HK-2 (cell line): ENCODE results near the gene TMPRSS9.

Source experiments
- DNase-seq: peaks from one replicate; pipeline ENCODE4 v3.0.0-alpha.2; 2018; ENCODE audit not compliant: unreplicated experiment

TMPRSS9 gene

GRCh38 chr19:2329501-2329916 is 30.6 kb upstream of the TMPRSS9 start:
- DNase-seq, result no peak

- DNase-seq, result no peak
Measured at GRCh38 chr19:2330255-2330631, 29.8 kb upstream of the TMPRSS9 start.

- DNase-seq, result no peak
Measured at GRCh38 chr19:2330632-2331284, 29.3 kb upstream of the TMPRSS9 start.

DNA sequence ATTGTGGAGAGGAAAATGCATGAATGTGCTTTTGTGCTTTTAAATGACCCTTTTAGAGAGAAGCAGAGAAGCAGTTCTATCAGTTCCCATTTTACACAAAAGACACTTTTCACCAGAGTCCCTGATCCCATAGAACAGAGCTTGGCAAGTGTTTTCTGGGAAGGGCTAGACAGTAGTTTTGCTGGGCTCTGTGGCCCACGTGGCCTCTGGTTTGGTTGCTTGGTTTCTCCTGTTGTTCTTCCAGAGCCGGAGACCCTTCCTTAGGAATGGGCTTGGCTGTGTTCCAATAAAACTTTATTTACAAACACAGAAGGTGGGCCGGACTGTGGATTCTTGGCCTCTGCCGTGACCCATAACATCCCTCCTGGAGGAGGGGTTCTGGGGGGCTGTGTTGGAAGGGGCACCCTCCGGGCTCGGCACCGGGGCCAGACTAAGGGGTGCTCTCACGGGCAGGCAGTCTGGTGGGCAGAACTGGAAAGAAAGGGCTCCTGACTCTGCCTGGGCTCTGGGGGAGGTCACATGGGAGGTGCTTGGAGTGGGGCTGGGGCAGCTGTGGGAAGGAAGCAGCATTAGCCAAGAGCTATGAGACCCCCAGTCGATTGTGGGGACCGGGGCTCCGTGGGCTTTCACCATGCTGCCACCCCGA is 28.3 kb upstream of the TMPRSS9 start:
- no peak for DNase-seq

DNA sequence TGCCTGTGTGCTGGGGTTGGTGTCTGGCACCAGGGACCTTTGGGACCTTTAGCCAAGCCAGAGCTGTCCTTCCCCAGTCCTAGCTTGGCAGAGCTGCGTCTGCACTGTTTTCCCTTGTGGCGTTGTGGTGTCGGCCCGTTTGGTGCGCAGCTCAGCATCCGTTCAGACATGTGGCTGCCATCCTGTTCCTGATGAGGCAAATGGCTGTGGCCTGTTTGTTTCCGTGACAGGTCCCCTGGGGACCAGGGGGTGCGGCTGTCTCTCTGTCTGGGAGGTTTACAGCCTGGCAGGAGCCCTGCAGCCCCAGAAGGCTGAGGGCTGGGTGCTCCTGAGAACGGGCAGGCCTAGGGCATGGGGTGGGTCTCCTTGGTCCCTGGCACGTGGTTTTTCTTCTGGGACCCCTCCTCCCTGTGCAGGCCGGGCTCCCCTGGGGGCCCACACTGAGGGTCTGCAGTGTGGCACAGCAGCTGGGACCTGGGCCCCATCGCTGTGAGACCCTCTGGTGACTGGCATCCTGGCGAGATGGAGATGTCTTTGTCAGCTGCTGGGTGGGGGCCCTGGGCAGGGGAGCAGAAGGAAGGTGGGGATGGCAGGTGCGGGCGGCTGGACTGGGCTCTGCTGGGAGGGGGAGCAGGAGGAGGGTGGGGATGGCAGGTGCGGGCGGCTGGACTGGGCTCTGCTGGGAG is 27.6 kb upstream of the TMPRSS9 start:
- no peak for DNase-seq

GRCh38 chr19:2333027-2333806 is 26.8 kb upstream of the TMPRSS9 start:
- DNase-seq, result no peak

DNA sequence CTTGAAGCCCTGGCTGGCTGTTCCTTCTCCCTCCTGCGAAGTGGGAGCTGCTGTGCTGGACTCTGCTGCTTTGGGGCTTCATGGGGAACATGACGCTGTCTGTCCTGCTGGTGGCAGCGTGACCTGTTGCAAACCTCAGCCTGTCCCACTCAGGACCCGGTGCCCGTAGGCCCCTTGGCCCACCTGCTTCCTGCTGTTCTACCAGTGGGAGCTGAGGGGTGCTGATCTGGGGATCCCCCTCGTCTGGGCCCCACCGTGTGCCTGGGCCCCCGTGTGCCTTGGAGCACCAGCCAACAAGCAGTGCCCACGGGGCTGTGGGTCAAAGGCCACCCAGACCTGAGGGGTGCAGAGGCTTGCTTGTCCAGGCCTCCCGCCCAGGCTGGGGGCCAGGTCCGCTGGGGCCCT is 26.3 kb upstream of the TMPRSS9 start:
- DNase-seq, result no peak

GRCh38 chr19:2334426-2334825 is 25.6 kb upstream of the TMPRSS9 start:
- DNase-seq, result no peak

GRCh38 chr19:2334986-2335846 is 24.8 kb upstream of the TMPRSS9 start:
- DNase-seq, result no peak

DNA sequence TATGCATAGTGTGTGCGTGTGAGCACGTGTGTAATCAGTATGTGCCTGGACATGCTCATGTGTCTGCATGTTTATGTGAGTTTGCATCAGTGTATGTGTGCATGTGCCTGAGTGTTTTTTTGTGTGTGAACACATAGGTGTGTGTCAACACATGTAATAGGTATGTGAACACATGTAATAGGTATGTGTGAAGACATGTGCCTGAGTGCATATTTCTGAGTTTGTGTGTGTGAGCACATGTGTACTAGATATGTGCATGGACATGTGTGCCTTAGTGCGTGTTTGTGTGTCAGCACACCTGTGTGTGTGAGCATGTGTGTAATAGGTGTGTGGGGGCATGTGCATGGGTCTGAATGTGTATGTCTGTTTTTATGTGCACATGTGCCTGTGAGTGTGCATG is 24.2 kb upstream of the TMPRSS9 start:
- DNase-seq, result no peak

DNA sequence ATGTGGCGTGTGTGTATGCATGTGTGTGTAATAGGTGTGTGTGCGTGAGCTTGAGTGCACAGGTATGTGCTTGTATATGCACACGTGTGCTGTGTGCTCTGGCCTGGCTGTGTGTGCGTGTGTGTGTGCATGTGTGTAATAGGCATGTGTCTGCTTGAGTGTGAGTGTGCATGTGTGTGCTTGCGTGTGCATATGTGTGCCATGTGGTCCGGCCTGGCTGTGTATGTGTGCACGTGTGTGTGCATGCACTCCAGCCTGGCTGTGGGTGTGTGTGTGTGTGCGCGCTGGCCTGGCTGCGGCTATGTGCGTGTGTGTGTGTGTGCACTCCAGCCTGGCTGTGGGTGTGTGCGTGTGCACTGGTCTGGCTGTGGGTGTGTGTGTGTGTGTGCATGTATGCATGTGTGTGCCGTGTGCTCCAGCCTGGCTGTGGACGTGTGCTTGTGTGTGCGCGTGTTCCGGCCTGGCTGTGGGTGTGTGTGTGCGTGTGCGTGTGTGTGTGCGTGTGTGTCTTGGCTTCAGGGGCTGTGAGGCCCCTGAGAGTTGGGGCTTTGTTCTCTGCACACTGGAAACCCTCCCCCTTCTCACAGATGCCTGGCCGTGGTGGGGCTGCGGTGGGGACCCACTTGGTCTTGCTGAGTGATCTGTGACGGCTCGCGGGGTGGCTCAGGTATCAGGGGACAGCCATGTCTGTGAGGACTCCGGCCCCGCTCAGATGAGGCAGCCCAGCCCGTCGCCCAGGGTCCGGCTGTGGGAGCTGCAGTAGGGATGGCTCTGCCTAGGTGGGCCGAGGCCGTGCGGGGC is 23.3 kb upstream of the TMPRSS9 start:
- DNase-seq, result no peak

DNA sequence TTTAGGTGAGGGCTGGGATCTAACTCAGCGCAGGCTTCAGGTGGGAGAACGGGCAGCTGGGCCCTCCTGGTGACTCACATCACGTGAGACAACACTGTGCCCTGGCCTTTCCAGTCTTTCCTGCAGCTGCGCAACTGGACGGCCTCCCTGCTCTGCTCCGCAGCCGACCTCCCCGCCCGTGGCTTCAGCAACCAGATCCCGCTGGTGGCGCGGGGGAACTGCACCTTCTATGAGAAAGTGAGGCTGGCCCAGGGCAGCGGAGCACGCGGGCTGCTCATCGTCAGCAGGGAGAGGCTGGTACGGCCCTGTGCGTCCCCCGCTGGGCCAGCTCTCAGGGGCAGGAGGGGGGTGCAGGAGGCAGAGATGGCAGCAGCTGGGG is 22.7 kb upstream of the TMPRSS9 start:
- DNase-seq, result no peak

DNA sequence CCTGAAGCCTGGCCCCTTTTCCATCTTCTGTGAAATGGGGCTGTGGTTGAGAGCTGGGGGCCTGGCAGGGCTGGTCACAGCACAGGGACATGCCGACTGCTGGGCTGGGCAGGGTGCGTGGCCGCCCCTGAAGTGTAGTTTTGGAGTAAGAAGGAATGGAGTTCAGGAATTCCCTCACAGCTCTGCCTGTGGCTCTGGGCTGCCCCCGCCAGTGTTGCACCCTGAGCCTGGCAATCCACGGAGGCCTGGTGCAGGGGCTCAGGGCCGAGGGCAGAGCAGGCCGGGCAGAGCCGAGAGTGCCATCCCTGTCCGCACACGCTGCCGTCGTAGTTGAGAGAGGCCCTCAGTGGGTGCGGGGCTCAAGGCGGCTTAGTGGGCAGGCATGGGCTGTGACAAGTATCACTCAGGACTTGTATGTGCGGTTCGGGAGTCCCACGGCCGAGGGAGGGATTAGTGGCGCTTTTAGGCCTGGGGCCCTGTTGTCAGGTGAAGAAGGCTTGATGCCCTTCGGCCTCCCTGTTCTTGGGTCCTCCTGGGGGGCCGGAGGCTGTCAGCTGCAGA is 21.9 kb upstream of the TMPRSS9 start:
- DNase-seq, result no peak

GRCh38 chr19:2338751-2339643 is 21.1 kb upstream of the TMPRSS9 start:
- DNase-seq, result no peak

DNA sequence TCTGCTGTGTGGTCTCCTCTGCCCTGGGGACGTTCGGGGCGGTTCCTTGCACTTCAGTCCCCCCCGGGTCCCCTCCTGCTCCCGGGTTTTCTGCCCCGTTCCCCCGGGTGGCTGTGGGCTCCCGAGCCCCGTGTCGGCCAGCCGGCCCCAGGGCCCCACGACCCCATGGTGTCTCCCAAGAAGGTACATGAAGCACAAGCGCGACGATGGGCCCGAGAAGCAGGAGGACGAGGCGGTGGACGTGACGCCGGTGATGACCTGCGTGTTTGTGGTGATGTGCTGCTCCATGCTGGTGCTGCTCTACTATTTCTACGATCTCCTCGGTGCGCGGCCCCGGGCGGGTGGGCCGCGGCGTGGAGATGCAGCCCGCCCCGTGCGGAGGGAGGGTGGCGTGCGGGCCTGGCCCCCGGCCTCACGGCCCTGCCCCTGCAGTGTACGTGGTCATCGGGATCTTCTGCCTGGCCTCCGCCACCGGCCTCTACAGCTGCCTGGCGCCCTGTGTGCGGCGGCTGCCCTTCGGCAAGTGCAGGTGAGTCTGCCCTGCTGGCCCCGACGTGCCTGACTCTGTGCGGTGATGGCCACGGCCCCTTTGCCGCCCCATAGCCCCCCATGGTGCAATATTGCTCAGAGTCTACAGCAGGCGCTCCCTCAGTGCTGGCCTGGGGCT is 20.3 kb upstream of the TMPRSS9 start:
- no peak for DNase-seq

DNA sequence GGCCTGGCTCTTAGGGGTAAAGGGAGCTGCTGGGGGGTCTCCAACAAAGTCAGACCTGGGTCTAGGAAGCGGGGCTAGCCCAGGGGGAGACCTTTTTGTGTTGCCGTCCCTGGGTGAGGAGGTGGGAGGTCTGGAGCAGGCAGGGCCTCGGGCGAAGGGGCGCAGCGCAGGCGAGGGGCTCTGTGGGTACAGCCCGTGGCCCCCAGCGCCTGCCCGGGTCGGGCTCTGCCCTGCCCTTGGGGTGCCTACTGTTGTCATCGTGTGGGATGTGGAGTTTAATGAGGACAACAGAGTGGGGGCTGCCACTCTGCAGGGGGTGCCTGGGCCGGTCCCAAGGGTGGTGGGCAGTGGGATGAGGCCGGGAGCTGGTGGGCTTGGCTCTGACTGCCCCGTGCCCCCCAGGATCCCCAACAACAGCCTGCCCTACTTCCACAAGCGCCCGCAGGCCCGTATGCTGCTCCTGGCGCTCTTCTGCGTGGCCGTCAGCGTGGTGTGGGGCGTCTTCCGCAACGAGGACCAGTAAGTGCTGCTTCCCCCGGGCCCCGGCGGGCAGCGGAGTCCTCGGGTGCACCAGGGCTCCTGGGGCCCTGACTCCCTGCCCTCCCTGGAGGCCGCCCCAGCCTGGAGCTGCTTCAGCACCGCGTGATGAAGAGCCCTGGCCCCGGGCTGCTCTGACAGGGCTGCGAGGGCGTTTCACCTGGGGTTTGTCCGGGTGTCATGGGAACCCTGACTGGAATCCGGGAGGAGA is 19.4 kb upstream of the TMPRSS9 start:
- DNase-seq, result no peak

DNA sequence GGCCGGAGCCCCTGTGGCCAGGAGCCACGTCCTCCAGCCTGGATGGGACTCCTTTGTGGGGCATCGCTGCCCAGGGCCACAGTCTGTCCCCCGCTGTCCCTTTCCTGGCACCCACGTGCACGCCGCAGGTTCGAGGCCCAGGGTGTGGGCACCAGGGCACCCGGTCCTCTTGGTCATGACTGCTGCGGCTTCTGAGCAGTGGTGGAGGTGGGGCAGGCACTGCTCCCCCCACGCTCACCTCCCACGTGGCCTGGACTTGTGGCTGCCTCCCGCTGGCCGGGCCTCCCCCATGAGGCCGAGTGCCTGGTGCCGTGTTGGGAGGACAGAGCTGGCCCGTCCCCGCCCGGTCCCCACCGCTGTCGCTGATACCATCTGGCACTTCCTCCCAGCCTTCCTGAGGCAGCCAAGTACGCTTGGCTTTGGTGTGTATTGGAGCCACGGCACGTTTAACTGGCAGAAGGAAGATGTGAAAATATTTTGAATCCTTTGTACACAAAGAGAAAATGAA is 18.8 kb upstream of the TMPRSS9 start:
- no peak for DNase-seq

DNA sequence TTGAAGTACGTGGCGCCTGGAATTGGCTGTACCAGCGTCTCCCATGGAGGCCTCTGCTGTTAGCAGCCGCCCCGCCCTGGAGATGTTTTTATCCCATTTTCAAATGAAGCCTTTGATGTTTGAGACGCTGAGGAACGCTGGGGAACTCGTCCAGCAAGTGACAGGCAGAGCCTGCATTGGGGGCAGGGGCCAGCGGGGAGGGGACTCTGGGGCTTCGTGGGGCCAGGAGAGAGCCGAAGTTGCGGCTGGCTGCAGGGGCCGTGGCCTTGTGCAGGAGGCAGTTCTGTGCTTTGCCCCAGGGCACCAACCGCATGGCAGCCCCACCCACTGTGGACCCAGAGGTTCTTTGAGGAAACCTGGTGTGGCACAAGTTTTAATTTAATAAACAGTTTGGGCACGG is 18.1 kb upstream of the TMPRSS9 start:
- DNase-seq, result no peak
